HG02973 (cell line): Measurements from ENCODE around the gene POU6F2.

Source experiments
- ATAC-seq: cut with Tn5 transposase; IDR thresholded peaks from one replicate; pipeline ENCODE4 v1.9.1; 2021; ENCODE audit warnings: moderate library complexity; ENCODE audit not compliant: unreplicated experiment

POU6F2 gene

DNA sequence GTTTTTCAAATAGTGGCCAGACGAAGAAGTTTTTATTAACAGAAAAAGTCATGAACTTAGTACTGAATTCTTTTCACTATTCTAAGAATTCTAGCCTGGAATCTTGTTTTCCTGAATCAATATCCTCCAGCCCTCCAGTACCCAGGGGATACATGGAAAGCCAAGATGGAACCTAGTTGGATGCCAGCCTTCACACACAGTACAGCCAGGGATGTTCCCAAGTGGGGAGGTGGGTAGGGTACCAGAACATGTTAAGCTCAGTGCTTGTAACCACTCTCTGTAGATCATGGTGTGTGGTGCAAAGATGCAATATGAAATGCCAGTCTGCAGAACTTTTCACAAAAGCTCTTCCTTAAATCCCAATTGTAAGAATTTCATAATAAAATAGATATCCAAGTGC, 128.0 kb downstream of the POU6F2 start:
- ATAC-seq = no peak

DNA sequence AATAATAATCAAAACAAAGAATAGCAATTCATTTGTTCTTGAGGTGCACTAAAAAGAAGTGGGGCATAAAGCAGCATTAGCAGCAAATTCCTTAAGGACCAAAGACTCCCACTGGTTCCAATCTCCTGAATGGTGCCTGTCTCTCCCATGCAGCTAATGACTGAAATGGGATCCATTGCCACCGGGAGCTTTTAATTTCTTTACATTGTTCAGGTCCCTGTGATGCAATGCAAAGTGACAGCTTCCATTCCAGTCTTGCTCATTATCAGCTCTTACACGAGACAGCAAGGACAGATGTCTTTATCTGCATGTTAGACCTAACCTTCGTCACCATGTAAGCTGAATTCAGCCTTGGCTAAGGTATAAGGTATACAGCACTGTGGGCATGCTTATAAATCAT, 148.1 kb downstream of the POU6F2 start:
- ATAC-seq = no peak

DNA sequence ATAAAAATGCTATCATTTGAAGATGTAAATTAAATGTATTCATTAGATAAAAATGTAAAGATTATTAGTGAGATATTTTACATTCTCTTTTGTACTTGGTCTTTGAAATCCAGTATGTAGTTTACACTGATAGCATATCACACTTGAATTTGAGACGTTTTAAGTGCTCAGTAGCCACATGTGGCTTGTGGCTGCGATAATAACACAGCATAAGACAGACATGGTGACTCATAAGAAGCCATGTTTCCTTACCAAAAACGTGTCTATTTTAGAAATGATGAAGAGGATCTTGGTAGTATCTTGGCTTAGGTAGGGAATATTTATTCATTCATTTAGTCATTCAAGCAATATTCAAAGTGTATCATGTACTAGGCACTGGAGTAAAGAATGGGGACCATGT, 149.3 kb downstream of the POU6F2 start:
- no peak for ATAC-seq

DNA sequence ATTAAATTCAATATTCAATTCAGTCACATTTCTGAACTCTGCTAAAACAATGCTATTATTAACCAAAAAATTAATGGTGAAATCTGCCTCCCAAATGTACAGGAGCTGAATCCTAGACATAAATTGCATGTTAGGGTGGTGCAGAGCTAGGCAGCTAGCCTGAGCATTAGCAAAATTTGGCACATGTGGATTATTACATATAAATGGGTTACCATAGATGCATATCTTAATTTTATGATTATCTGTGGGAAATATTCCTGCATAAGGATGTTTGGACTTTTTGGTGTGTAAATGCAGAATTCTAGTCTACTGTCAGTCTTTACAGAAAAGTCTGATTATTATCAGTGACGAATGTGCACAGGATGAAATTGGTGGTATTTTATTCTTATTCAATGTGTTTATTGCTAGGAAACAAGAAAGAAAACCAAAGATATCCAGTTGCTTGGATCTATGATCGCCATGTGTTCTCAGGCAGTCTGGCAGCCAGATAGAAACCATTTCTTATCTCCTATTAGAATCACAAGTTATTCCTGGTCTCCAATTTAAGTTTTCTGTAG, 150.7 kb downstream of the POU6F2 start:
- no peak for ATAC-seq

DNA sequence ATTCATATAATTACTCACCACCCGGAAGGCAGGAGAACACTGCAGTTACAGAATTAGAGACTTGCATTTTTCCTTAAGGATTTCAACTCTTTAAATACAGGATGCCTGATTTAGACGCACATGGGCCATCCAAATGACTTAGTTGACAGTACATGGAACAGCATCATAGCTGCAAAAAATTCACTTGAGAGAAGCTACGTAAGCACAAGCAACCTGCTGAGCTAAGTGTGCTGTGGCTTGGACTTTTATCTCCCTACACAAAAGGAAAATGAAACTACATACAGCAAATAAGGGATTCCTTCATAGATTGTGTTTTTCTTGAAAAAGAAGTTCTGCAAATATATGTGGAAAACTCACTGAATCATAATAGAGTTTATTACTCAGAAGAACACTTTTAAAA, 152.6 kb downstream of the POU6F2 start:
- ATAC-seq = no peak

DNA sequence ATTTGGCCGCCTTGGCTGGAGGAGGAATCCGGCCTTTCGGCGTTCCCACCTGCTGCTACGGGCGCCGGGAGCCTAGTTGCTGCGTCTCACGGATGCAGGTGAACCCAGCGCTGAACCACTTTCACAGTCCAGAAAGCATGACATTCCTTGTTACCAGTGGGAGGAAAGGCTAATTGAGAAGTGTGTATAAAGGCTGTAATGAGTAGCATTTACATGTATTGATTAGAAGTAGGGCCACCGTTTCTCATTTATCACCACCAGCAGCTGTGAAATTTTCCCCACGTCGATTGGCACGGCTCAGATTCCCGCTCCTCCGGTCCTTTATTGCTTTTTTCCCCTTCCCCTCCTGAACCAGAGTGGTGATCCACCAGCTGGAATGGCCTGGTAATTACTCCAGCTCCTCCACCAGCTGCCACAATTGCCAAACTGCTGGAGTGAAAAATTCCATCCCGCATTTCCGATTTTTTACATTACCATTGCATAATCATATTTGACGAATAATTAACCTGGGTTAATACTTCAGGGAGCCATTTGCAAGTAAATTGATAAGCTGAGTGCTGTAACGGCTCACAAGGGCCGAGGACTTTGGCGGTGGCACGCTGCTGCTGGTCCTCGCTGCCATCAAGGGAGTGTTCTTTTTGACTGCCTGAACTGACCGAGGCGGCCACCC, 153.3 kb downstream of the POU6F2 start:
- ATAC-seq = no peak

DNA sequence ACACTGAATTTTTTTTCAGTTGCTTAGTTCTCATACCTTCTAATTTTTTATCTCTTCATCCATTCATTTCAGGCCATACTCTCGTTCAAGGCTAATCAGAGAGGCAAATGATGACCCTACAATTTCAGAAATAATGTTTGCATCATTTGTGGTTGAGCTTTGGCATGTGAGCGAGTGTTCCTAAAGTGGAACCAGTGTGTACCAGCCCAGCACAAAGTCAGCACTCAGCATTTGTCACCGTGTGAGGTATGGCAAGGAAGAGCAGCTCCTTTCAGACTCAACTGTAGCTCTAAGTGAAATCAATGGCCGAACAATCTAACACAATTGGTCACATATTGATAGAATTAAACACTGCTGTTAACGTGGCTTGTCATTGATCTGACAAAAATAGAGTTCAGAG, 154.6 kb downstream of the POU6F2 start:
- ATAC-seq = no peak

DNA sequence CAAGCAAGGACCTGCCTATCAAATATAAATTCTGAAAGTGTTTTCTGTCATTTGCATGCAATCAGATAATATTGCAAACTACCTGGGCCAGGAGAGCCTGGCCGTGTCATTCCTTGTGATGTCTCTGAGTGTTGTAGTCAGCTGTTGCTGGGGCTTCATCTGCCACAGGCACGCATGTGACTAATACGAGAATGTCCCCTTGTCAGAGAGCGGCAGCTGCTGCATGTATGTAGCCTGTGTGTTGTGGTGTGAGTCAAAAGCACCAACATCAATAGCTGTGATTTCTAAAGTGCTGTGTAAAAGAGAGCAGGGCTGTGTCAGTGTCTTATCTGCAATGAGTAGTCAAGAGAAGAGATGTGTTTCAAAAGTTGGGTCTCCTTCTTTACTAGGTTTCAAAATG, 155.4 kb downstream of the POU6F2 start:
- ATAC-seq = no peak

DNA sequence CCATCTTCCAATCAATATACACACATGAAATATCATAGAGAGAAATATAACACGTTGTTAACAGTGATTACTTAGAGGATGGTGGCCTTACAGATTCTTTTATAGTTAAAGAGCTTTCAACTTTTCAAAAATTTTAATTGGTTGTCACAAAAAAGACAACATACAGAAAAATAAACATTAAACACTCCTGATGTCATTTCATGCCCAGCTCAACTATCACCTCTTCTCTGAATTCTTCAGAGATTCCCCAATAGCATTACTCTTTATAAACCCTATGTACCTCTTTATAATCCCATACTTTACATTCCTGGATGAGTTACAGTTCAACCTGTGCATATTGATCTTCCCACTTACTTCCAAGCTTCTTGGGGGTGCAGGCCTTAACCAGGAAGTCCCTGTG, 159.8 kb downstream of the POU6F2 start:
- ATAC-seq = no peak

DNA sequence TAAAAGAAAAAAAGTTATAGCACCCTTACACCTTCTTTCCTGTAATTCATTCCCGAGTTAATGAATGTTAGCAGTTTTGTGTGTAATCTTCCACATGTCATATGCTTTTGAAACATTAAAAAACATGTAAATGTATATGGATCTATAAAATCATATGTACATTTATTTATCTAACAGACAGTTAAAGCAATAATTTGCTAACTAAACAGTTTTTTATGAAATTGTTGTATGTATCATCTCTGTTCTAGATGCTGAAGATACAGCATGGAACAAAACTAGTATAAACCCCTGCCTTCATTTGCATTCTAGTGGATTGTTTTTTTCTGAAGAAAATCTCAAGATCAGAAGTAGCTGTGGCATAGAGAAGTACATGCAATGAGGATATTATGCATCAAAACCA, 165.0 kb downstream of the POU6F2 start:
- no peak for ATAC-seq

DNA sequence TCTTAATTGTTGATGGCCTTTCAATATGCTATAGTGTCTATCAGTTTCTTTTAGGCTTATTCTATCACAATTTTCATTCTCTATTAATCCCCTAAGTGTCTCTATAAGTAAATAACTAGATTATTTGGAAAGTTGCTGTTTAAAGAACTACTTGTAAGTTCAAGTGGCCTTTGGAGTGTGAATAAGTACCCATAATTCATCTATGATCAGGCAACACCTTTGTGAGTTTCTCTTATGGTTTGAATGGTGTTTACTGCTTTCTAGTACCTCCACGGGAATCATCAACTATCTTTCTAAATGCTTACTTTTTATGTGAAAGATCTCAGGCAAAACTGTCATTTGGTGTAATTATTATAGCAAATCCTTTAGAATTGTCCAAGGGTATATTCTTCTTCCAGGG, 166.7 kb downstream of the POU6F2 start:
- ATAC-seq = no peak

DNA sequence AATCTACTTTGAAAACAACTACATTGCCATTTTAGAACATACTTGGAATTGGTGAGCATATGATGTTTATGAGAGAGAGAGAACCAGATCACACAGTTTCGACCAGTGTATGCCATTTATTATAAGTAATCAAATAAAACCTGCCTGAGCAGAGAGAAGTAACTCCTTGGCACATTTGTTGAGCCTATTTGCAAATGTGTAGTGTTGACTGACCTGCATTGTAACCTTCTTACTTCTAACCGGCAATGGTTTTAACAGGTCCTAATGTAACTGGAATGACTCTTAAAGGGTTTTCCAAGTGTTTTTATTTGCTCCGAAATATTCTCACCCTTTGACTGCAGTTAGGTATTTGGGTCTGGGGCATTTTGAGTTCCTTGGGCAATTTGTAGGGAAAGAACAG, 167.6 kb downstream of the POU6F2 start:
- no peak for ATAC-seq

DNA sequence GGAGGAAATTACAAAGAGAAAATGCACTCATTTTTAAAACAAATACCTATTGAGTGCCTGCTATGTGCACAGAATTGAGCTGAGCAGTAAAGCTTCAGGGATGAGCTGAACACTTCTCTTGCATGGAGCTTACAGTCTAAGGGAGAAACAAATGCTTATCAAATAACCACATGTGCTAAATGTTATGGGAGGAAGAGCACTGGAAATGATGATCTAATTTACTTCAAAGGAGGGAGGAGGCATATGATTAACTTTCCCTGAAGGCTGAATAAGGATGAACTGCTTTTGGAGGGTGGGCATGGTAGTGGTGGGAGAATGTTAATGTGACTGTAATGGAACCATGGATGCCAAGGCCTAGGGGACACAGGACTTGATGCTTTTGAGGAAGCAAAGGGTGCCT, 168.2 kb downstream of the POU6F2 start:
- ATAC-seq = no peak

DNA sequence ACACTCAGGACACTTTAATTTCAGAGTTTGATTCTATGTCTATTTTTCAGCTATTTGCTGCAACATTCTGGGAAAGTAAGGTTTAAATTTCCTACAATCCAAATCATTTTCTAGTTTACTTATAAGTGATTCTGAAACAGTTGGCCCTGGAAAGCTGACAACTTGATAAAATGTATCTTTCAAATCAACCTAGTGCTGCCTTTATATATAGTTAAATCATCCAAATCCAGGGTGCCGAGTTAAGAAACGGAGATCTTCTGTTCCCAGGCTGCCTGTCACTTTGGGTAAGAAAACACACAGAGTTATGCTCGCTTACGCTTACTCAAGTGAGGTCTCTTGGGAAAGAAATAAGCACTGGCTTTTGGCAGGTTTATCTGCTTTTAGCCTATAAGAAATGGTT, 175.0 kb downstream of the POU6F2 start:
- no peak for ATAC-seq

DNA sequence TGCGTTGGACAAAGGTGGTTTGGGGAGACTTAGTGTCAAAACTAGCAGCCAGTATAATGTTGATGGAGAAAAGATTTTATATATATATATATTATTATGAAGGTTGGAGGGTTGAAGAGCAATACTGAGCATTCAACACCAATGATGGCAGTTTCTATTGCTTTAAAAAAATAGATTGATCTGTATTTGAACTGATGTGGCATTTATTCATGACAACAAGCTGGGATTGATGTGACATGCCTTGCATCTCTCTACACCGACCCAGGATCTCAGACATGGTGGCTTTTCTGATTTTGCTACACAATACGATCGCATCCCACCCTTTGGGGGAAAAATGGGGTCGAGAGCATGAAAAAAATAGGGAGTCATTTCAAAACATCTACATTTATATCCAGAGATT, 175.4 kb downstream of the POU6F2 start:
- ATAC-seq = no peak

DNA sequence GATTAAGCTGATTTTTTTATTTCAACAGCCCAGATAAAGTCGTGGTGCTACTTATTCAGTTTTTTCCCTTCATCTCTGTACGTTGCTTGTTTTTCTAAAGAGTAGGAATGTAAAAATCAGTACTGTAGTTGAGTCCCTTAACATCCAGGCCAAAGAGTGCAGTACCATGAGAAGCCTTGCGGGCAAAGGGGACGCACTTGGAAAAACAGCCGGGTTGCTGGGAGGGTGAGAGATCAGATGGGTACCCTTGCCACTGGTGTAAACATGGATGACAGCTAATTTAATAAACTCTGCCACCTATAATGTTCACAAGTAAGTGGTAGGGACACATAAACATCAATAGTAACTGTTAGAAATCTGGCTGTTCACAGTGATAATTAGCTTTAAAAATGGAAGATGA, 175.9 kb downstream of the POU6F2 start:
- no peak for ATAC-seq

DNA sequence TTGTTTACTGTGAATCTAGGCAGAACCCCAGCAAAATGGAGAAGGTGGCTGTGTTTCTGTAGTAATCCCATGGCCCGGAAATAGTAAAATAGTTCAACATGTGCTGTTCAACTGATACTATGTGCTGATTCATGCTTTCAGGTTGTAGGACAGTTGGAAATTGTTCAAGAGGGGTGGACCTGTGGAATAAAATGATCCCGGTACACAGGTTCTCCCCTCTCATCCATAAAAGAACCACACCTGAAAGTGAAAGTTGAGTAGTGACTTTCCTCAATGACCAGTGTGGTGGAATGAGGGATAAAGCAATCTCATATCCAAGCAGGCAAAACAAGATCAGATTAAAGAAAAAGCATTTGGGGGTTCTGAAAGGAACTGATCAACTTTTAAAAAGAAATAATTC, 177.1 kb downstream of the POU6F2 start:
- ATAC-seq = no peak

DNA sequence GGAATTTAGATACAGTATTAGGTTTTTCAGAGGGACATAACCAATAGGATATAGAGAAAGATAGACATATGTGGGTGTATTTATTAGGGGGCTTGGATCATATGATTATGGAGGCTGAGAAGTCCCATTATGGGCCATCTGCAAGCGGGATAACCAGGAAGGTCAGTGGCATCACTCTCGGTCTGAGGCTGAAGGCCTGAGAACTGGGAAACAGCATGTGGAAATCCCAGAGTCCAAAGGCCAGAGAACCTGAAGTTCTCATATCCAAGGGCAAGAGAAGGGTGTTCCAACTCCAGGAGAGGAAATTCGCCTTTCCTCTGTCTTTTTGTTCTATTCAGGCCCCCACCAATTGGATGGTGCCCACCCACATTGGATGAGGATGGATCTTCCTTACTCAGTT, 180.7 kb downstream of the POU6F2 start:
- no peak for ATAC-seq

DNA sequence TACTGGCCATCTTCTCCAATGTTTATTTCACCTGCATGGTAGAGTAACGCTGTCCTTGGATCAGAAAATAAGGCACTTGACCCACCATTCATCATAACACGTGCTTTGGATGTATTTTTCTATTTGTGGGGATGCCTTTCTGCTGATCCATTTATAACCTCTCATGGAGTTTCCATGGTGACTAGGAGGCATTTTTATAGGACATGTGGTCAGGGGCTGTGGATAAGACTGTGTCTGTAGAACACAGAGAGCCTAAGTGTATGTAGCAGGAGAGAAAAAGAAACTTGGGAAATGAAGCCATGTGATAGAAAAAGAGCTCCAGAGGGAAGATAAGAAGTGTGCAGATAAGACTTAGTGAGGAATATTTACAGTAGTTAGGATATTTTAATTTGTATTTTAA, 184.2 kb downstream of the POU6F2 start:
- ATAC-seq = no peak

DNA sequence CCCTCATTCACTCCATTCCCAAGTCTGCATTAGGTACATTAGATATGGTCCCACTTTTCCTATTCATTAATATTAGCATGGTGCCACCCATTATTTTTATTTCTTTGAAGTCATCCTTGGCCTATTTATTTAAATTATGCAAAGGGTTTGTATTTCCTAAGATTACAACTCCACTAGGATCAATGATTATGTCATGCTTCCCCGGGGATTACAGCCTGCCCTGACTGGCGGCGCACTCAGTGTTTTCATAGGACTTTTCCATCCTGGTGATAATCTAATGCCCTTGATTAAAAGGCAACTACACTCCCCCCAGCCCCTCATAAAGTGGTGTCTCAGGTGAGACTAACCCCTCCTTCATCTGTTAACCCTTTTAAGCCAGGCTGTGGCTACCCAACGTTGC, 187.2 kb downstream of the POU6F2 start:
- ATAC-seq = no peak

DNA sequence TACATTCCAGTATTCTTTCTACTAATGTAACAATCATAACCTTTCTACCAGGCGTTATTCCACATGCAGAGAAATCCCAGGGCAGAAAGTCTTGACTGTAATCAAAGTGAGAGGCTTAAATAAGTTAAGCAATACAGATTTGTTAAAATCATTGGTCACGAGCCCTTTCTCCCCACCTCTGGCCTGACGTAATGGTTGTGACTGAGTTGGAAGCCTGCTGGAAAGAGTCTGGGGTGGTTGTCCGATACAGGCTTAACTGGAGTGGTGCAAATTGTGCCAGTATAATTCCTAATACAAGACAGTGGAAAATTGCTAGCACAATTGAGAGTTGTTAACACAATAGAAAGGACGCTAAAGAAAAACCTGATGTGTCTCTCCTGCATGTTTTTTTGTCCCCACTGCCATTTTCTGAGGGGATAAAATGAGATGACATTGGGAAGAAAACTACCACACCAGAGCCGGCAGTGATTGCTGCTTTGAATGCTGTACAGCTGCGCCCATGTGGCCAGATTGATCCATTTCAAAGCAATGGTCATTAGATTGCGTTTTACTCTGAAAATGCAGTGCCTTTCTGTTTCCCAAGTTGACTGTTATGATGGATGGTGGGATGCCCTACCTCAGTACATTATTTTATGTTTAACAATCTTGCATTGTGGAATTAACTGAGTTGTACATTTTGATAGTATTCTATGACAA, 190.8 kb downstream of the POU6F2 start:
- no peak for ATAC-seq

DNA sequence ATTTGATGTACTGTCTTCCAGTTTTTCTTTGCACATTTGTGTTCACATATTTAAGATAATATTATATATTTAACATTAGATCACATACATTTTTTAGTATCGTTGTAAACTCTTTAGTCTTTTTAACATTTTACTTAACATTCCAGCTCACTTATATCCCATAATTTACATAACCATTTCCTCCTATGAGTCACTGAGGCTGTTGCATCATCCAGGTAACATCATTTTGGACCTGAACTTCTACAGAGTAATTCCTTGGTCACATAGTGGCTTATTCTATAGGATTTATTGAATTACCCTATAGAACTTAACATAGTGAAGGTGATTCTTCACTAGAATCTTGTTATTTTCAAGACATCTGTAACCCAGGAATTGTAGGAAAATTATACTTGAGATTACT, 194.4 kb downstream of the POU6F2 start:
- no peak for ATAC-seq

DNA sequence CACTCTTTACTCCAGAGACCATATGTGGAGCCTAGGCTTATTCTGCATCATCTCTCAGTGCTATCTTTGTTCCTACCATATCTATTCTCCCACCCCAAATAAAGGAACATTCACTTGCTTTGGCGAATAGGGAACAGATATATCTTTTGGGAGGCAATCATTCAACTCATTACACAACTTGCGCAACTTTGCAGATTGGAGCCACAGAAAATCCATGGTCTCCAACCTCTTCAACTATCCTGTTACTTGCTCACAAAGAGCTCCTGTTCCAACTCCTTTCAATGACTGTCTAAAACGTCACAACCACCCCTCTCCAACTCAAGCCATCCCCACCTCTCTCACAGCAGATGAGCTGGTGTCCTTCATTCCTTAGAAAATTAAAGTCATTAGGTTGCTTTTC, 203.7 kb downstream of the POU6F2 start:
- no peak for ATAC-seq
